GM12892 (cell line): ENCODE data around the gene EFCAB5.
"Not testable (repeated sequence)": the region's sequence is repeated elsewhere in the genome, so short reads cannot be mapped to it uniquely, and the experiment has no call there.

ENCODE experiments used
- DNase-seq: peaks from one replicate; pipeline ENCODE4 v3.0.0; 2011; ENCODE audit not compliant: insufficient read length
- FAIRE-seq: peaks from 2 replicates; lab custom pipeline; 2011; peaks lifted over from hg19 to GRCh38; lab: Jason Lieb, UNC
- POLR2A ChIP-seq: IDR thresholded peaks from 2 replicates; pipeline ENCODE4 v1.6.1; 2011; ENCODE audit warnings: low read depth, low read length, control low read depth
- POLR2AphosphoS5 ChIP-seq: IDR thresholded peaks from 2 replicates; pipeline ENCODE4 v1.6.1; 2011; ENCODE audit warnings: low read depth, low read length, control low read depth
- TAF1 ChIP-seq: IDR thresholded peaks from 2 replicates; pipeline ENCODE4 v1.6.1; 2011; ENCODE audit warnings: low read depth, mild to moderate bottlenecking, control low read depth, low read length, borderline replicate concordance

The EFCAB5 gene

DNA sequence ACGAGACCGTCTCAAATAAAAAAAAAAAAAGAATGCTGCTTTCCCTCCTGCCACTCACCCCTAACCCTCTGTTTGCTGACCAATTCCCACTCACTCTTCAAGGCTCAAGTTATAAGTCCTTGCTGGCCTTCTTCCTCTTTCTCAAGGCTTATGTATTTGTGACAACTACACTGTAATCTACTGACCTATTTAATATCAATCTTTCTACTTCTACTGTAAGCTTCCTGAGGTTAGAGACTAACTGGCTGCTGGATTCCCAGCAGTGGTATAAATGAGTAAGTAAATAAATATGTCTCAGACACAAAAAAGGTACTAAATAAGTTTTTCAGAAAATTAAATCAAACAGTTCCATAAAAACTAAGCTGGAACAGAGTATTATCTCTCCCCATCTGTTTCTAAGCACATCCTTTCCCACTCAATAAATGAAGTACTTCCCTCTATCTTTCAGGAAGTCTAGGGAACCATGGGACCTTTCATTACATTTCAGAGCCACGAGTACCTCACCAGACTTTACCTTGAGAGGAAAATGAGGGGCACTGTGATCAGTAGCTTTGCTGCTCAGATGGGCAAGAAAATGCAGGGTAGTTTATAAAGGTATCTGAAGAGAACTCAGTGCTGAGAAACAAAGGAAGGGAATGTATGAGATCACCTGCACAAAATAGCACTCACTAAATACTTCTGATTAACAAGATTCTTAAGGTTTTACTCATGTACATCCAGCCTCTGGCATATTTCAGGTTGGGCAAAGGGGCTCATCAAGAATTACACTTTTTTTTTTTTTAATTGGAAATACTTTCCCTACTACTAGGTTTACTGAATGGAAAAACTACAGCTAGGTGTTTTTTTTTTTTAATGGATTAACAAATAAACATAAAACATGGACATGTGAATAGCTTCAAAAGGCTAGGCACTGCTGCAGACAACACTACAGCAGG is 22.2 kb upstream of the EFCAB5 start:
- FAIRE-seq: no peak
- DNase-seq: no peak
- TF ChIP-seq POLR2AphosphoS5 (no peak), TAF1 (no peak), POLR2A (no peak)

DNA sequence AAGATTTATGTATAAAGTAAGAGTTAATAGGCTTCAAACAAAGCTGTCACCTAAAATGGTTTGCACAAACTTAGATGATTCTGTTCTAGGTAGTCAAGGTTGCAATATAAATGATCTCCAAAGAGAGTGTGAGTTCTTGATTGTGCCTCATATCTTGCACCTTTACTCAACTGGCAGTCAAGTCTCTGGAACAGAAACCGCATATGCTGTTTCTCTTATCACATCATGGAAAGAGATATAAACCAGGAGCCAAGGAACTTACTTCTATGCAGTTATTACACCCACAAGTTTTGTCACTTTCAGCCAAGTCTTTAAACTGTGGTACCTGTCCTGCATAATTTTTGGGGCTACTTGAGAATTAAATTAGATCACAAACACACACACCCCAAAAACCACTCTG is 16.6 kb upstream of the EFCAB5 start:
- TF ChIP-seq TAF1 (no peak), POLR2AphosphoS5 (no peak), POLR2A (no peak)
- DNase-seq (no peak), FAIRE-seq (no peak)

DNA sequence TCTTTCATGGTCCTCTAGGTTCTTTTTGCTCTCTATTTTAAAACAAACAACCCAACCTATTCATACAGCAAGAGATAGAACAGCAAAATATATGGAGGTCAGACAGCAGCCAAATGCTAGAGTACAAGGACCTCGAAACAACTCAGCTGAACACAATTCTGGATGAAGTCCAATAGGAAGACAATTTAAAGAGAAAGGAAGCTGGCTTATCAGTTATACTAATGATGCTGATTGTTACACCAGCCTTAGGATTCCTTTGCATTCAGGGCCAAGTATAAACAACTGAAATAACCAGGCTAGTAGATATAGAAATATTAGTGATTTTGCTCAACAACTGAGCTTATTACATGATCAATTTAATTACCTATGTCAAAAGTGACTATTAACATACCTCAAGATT is 13.9 kb upstream of the EFCAB5 start:
- FAIRE-seq (no peak), DNase-seq (no peak)
- TF ChIP-seq POLR2A (no peak), TAF1 (no peak), POLR2AphosphoS5 (no peak)

DNA sequence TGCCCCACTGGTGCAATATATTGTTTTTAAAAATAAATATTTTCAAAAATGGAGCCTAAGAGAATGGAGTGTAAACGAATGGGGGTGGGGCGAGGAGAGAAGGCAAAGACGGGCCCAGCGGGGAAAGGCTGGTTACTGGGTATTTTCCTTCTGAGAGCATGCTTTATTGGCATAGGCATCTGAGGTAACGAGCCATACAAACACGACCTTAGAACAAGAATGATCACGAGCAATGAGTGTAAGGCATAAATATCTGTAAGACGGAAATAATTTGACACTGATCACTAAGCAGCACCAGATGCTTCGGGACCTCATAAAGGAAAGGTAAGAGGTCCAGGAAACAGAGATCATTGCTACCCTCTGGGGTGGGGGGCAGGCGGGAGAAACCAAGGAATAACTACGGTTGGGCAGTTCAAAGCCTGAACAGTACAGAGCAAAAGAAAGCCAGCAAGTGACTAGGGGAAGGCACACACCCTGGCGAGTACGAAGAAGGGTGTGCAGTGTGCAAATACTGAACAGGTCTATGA is 12.4 kb upstream of the EFCAB5 start:
- no peak for TF ChIP-seq TAF1
- TF ChIP-seq POLR2AphosphoS5: peak; percentile 66; the same call in 1 of the 2 replicates
- DNase-seq: no peak

DNA sequence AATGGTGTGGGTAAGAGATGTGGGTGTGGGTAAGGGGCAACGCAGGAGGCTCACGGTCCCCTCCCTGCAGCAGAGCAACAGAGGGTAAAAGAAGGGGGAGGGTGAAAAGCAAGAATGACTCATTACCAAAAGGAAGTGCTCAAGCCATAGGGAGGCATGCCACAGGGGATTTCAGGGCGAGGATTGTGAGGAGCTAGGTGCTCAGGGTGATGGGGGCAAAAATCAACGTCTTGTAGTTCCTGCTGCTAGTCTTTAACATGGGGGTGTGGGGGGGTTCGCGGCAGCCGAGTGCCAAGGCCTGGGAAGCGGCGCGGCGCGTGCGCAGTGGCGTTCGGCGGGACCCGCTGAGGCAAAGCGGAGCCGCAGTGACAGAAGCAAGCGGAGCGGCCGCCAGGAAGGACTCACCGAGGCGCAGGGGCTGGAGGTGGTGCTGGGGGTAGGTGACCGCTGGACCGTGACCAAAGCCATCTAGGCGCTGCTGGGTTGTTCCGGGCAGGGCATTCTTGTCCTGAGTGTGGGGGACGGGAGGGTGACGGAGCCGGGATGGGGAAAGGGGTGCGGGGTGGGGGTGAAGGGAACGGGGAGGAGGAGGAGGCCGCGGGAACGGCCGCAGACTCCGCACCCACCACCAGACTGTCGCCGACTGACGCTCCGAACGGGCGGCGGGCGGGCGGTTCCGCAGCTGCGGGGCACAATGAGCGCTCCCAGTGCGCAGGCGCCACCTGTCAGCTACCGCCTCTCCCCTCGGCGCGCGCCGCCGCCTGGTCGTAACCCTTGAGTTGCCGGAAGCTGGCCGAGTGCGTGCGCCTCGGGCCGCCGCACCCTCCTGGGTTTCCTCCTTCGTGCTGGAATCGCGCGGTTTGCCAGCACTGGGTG is 11.7 kb upstream of the EFCAB5 start, which contains the start of gene SSH2:
Gene SSH2, minus strand, starts transcription at position 696 of the 876 bp plus-strand sequence. Its CDS starts 228 bp downstream, at position 468.
- peak; percentile 96 for FAIRE-seq
- TF ChIP-seq POLR2A (peak; percentile 80), POLR2AphosphoS5 (peak; percentile 50), TAF1 (0 out of 2 replicates have a peak, but pooled peaks have one; percentile 43)
- DNase-seq: peak; percentile 60

More for the DNA sequence above, 12.4 kb upstream of the EFCAB5 start:
- no peak for FAIRE-seq

DNA sequence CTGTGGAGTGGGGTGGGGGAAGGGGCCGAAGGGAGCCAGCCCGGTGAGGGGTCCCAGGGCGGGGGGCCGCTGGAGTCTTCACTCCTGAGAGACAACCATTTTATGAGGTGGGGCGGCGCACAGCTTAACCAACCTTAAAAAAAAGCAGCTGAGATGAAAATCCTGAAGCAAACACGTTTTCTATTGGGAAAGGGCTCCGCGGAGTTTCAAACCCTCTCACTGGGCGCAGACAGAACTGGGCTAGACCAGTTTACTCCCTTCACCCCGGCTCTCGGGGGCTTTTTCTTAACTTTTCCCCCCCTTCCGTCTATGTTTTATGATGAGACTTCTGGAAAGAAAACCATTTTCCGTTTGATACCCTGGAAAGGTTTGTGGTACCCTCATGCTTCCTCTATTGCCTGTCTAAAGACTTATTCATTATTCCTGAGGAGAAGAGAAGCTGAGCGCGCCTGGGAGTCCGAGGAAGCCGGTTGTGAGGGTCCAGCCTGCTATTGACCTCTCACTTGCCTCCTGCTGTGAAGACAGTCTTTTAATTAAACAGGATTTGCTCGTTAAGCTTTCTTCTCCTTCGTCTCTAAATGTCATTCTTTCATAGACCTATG is 10.9 kb upstream of the EFCAB5 start:
- no peak for TF ChIP-seq POLR2A
- no peak for TF ChIP-seq POLR2AphosphoS5
- no peak for TF ChIP-seq TAF1
- FAIRE-seq (peak; percentile 51), DNase-seq (no peak)

DNA sequence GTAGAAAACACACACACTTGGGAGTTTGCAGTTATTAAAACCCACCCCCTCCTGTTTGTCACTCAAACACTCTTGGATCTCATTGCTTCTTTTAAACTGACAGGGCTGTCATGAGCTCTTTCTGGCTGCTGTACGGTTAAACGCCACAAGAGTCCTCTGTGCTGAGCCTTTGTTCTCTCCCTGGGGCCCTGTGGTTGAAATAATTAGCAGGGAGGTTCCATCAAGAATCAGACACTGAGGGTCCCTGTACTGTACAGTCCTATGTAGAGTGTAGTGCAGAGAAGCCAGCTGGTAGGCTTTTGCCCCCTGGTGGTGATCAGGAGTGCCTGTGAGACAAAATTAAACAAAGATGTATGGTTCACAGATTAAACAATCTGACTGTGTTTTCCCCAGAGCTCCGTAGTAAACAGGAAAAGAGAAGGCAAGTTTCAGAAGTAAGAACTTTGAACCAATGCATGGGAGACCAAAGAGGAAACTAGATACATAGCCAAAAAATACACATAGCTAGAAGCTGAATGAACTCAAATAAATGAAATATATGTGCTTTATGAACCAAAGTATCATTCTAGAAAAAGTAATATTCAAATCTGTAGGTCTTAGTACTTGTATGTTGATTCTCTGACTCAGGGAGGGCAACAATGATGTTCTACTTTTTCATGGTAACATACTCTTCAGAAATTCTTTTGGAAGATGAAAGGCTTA is 10.1 kb upstream of the EFCAB5 start:
- DNase-seq (peak; percentile 16), FAIRE-seq (peak; percentile 94)
- TF ChIP-seq TAF1 (no peak), POLR2AphosphoS5 (no peak), POLR2A (no peak)

DNA sequence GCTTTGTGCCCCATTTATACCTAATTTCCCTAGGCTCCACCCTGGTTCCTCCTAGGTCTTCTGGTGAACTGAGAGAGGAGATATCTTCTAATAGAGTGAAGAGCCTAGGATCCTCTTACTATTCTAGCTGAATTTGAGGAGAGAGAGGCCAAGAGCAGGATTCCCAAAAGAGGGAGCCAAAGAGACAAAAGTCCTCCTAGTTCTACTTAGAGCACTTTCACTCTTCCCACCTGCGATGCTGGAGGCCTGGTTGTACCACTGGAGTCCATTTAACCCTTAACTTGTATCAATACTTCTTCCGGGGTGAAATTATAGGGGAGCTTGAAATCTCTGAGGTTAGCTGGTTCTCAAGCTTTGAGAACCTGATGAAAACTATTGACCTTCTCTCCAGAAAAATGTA is 8.1 kb upstream of the EFCAB5 start:
- no peak for FAIRE-seq
- DNase-seq: no peak
- TF ChIP-seq POLR2A (no peak), TAF1 (no peak), POLR2AphosphoS5 (no peak)

DNA sequence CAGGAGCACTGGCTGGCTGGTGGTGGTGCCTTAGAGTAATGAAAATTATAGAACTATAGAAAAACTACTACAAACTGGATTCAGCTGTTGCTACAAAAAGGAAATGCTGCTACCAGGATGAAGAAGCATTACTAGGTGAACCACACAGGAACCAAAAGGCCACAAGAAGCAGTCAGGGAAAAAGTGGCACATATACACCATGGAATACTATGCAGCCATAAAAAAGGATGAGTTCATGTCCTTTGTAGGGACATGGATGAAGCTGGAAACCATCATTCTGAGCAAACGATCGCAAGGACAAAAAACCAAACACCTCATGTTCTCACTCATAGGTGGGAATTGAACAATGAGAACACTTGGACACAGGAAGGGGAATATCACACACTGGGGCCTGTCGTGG is 5.5 kb upstream of the EFCAB5 start:
- DNase-seq, FAIRE-seq: not testable (repeated sequence)

DNA sequence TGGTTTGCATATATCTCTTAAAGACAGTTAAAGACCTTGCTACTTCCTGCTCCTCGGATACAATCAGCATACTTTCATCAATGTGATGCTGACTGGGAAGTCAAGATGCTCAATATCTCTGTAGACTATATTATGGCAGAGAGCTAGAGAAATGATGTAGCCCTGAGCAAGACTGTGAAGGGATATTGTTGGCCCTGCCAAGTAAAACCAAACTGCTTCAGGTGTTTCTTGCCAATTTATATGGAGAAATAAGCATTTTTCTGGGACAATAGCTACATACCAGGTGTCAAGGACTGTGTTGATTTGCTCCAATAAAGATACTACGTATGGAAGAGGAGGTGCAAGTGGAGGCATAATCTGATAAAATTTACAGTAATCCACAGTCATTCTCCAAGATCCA is 4.7 kb upstream of the EFCAB5 start:
- DNase-seq: no peak
- TF ChIP-seq POLR2A (no peak), TAF1 (no peak), POLR2AphosphoS5 (no peak)
- FAIRE-seq: no peak
